Fibroblast of lung (primary cell): ENCODE measurements around the gene MPP3. TPM values are rescaled to one million over a fixed set of nuclear protein-coding genes. Genes with fewer than 3 reads are reported as not detected.

Experiments used
- DNase-seq, 2 donors: peaks; one replicate each; pipeline versions ENCODE4 v3.0.0 to v3.0.0-alpha.2; 2010; ENCODE audit warnings: low read depth in 2 of 2
- H2AFZ ChIP-seq: 2 replicates; pipeline ENCODE4 v1.5.1; 2012; ENCODE audit warnings: low read length, control low read depth, inconsistent platforms
- H3K27ac ChIP-seq: 2 replicates; pipeline ENCODE4 v1.5.1; 2011; ENCODE audit warnings: low read length, control low read depth; ENCODE audit not compliant: insufficient read depth
- H3K27me3 ChIP-seq: 2 replicates; pipeline ENCODE4 v1.5.1; 2011; ENCODE audit warnings: mild to moderate bottlenecking, low read length; ENCODE audit not compliant: control insufficient read depth, insufficient read depth
- H3K36me3 ChIP-seq: 2 replicates; pipeline ENCODE4 v1.5.1; 2011; ENCODE audit warnings: low read length; ENCODE audit not compliant: control insufficient read depth, insufficient read depth
- H3K4me1 ChIP-seq: 2 replicates; pipeline ENCODE4 v1.5.1; 2011; ENCODE audit warnings: low read length; ENCODE audit not compliant: control insufficient read depth, insufficient read depth; ENCODE audit errors: extremely low read depth
- H3K4me2 ChIP-seq: 2 replicates; pipeline ENCODE4 v1.5.1; 2011; ENCODE audit warnings: low read length, control low read depth; ENCODE audit not compliant: insufficient read depth; ENCODE audit errors: extremely low read depth
- H3K4me3 ChIP-seq, 4 experiments: fragments of 200-600 bp in 1 of 4; sonication (generic) in 1 of 4; replicated peaks in 1 of 4; 2 replicates each; pipeline ENCODE4 v1.5.1; 2011 to 2016; ENCODE audit warnings: low read length in 4 of 4, low read depth in 3 of 4, mild to moderate bottlenecking in 3 of 4, control low read depth in 2 of 4, inconsistent platforms in 1 of 4, mixed read lengths in 1 of 4; ENCODE audit not compliant: insufficient read depth in 1 of 4; ENCODE audit errors: control extremely low read depth in 1 of 4
- H3K79me2 ChIP-seq: 2 replicates; pipeline ENCODE4 v1.5.1; 2012; ENCODE audit warnings: mild to moderate bottlenecking, low read length, inconsistent platforms; ENCODE audit not compliant: control insufficient read depth, insufficient read depth
- H3K9ac ChIP-seq: 2 replicates; pipeline ENCODE4 v1.5.1; 2011; ENCODE audit warnings: mild to moderate bottlenecking, low read length, control low read depth; ENCODE audit not compliant: insufficient read depth
- H3K9me3 ChIP-seq: 2 replicates; pipeline ENCODE4 v1.5.1; 2012; ENCODE audit warnings: low read depth, low read length; ENCODE audit not compliant: control insufficient read depth, insufficient read depth
- H4K20me1 ChIP-seq: 2 replicates; pipeline ENCODE4 v1.5.1; 2011; ENCODE audit warnings: low read length; ENCODE audit not compliant: control insufficient read depth, insufficient read depth; ENCODE audit errors: extremely low read depth
- EZH2 ChIP-seq: IDR thresholded peaks from 2 replicates; pipeline ENCODE4 v1.5.1; 2012; ENCODE audit warnings: low read length, control low read depth, mild to moderate bottlenecking; ENCODE audit errors: missing control alignments
- polyA plus RNA-seq, 2 donors: library from polyadenylated mRNA; depleted of rRNA in 1 of 2; stranded (reverse) in 1 of 2; unstranded in 1 of 2; fragments of >200 nt; gene quantifications; 2 replicates each; pipeline ENCODE4 v1.2.1, GENCODE V29; 2011 to 2012; ENCODE audit warnings: missing spikeins in 1 of 2
- total RNA-seq: library from RNA; depleted of rRNA; stranded (reverse); fragments of >200 nt; gene quantifications from 2 replicates; pipeline ENCODE4 v1.2.1, GENCODE V29; 2014
- TF ChIP-seq, protein P1 (sequence below), 2 donors: IDR thresholded peaks in 1 of 2; conservative IDR thresholded peaks in 1 of 2; 1 replicate in 1 of 2; 2 replicates in 1 of 2; pipeline ENCODE4 v1.5.1; 2011 to 2012; ENCODE audit warnings: low read length in 2 of 2, control low read depth in 1 of 2, inconsistent platforms in 1 of 2, low read depth in 1 of 2, mild to moderate bottlenecking in 1 of 2

MPP3 gene
- total and polyA plus RNA-seq, 2 donors (not counting 1 experiment from before 2014, with no cell fraction given): 4.6 to 6.9 TPM

DNA sequence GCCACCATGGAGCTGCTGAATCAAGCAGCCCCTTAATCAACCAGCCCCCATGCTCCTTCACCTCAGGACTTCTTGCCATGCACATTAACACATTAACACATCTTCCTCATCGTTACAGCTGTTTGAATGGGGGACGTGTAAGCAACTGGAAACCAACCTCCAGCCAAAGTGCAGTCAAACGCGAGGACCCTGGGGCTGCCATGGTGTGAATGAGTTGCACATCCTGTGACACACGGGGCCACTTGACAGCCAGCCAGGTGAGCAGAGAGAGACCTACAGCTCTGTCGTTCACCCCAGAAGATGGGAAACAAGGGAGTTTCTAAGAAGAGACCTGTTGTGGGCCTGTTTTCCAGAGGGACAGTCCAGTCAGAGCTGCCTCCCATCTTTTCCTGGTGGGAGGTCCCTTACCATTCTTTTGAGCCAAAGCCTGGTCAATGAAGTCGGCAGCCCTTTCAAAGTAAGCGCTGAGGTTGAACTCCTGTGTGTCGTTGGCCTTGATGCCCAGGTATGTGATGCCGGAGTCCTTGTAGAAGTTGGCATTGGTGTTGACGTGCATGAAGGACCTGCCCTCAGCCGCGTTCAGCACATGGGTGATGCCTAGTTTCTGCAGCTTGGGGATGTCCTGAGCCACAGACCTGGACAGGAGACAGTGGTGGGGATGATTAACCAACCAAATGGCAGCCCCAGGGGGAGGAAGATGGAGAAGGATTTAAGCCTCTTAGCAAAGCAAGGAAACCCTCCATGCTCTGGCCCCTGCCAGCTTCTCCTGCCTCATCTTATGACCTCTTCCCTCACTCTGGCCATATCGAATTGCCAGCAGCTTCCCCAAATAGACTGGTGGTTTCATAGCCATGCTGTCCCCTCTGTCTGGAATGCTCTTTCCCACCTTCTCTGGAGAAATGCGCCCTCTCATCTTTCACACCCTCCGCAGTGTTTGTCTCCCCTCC lies 58.4 kb downstream of the MPP3 start:
- no peak overlapping the region for H3K9ac ChIP-seq
- no peaks in the 10 kb centered on the region for H3K27me3 ChIP-seq
- H3K36me3 ChIP-seq: peaks cover 22% of the 10 kb centered on the region
- no peak overlapping the region for H2AFZ ChIP-seq
- H3K9me3 ChIP-seq: no peaks in the 10 kb centered on the region
- peaks cover 21% of the 10 kb centered on the region for H3K79me2 ChIP-seq
- no peak overlapping the region for H3K27ac ChIP-seq
- no peak overlapping the region for H3K4me3 ChIP-seq
- TF ChIP-seq EZH2: no peak
- TF ChIP-seq, protein P1, sequence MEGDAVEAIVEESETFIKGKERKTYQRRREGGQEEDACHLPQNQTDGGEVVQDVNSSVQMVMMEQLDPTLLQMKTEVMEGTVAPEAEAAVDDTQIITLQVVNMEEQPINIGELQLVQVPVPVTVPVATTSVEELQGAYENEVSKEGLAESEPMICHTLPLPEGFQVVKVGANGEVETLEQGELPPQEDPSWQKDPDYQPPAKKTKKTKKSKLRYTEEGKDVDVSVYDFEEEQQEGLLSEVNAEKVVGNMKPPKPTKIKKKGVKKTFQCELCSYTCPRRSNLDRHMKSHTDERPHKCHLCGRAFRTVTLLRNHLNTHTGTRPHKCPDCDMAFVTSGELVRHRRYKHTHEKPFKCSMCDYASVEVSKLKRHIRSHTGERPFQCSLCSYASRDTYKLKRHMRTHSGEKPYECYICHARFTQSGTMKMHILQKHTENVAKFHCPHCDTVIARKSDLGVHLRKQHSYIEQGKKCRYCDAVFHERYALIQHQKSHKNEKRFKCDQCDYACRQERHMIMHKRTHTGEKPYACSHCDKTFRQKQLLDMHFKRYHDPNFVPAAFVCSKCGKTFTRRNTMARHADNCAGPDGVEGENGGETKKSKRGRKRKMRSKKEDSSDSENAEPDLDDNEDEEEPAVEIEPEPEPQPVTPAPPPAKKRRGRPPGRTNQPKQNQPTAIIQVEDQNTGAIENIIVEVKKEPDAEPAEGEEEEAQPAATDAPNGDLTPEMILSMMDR (conservative IDR thresholded peaks at IDR 0.05 in 1 of 2, IDR thresholded peaks at IDR 0.05 in 1 of 2; ENCODE audit: low read depth in 1 of 2, low read length in 2 of 2): no peak
- H3K4me1 ChIP-seq: no peaks in the 10 kb centered on the region
- no peak for DNase-seq
- no peaks in the 10 kb centered on the region for H4K20me1 ChIP-seq
- H3K4me2 ChIP-seq: no peak overlapping the region

DNA sequence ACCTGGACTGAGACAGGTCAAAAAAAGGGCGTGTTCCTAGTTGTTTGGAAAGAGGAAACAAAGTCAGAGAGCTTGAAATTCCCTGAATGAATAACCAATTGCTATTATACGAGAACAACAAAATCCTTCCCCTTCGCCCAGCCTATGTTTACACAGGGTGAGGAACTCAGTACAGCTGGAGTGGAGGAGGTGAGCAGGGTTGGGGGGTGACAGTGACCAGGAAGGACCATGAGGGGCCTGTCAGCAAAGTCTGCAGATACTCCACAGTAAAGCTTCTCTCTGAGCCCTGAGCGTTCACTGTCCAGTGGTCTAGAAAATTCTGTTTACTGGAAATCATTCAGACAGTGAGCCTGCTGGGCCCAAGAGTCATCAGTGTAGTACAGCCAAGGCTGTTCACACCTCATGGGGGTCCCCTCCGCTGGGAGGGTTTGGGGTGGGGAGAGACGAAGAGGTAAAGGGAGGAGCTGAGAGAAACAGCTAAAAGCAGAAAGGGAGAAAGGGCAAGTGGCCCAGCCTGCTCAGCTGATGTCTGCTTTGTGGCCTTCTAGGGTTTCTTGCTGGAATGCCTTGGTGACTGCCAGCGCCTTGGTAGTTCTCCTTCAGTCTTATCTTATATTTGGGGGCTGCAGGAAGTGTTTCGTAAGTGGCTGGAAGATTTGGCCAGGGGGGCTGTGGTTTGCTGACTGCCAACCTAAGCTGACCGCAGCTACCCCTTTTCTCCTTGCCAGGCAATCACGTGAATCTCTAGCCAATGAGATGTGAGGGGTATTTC lies 59.9 kb downstream of the MPP3 start:
- Histone ChIP-seq H3K4me3 (no peak overlapping the region), H3K9ac (no peak overlapping the region), H3K27ac (no peak overlapping the region), H4K20me1 (no peaks in the 10 kb centered on the region), H3K4me2 (no peak overlapping the region), H3K4me1 (no peaks in the 10 kb centered on the region), H3K79me2 (peaks cover 21% of the 10 kb centered on the region), H3K9me3 (no peaks in the 10 kb centered on the region), H3K36me3 (peaks cover 23% of the 10 kb centered on the region), H3K27me3 (no peaks in the 10 kb centered on the region), H2AFZ (no peak overlapping the region)
- TF ChIP-seq EZH2: no peak
- TF ChIP-seq, protein P1 (conservative IDR thresholded peaks at IDR 0.05 in 1 of 2, IDR thresholded peaks at IDR 0.05 in 1 of 2; ENCODE audit: low read depth in 1 of 2, low read length in 2 of 2): no peak
- no peak for DNase-seq

DNA sequence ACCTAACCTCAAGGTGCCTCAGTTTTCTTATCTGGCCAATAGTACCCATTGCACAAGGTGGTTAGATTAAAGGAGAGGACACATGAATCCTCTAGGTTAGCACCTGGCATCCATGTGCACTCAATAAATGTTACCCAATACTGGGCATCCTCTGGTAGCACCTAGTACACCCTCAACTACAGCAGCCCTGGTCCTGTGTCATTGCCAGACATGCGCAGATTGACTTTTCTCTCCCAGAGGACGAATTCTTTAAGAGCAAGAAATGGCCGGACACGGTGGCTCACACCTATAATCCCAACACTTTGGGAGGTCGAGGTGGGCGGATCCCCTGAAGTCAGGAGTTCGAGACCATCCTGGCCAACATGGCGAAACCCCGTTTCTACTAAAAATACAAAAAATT lies 61.5 kb downstream of the MPP3 start:
- TF ChIP-seq EZH2: no peak
- TF ChIP-seq, protein P1 (conservative IDR thresholded peaks at IDR 0.05 in 1 of 2, IDR thresholded peaks at IDR 0.05 in 1 of 2; ENCODE audit: low read depth in 1 of 2, low read length in 2 of 2): no peak
- H3K4me3 ChIP-seq: no peak overlapping the region
- H3K36me3 ChIP-seq: peaks cover 23% of the 10 kb centered on the region
- no peak overlapping the region for H3K27ac ChIP-seq
- no peak overlapping the region for H3K9ac ChIP-seq
- no peaks in the 10 kb centered on the region for H4K20me1 ChIP-seq
- H3K9me3 ChIP-seq: no peaks in the 10 kb centered on the region
- no peak overlapping the region for H3K4me2 ChIP-seq
- no peaks in the 10 kb centered on the region for H3K4me1 ChIP-seq
- H3K79me2 ChIP-seq: peaks cover 12% of the 10 kb centered on the region
- no peaks in the 10 kb centered on the region for H3K27me3 ChIP-seq
- DNase-seq: no peak
- no peak overlapping the region for H2AFZ ChIP-seq
